ENCODE measurements around the gene CDYL2.
"Not testable (repeated sequence)": the region's sequence is repeated elsewhere in the genome, so short reads cannot be mapped to it uniquely, and the experiment has no call there.

Gene CDYL2

GRCh38 chr16:80743273-80743672, 61.1 kb downstream of the CDYL2 start:
- no peak for DNase-seq

DNA sequence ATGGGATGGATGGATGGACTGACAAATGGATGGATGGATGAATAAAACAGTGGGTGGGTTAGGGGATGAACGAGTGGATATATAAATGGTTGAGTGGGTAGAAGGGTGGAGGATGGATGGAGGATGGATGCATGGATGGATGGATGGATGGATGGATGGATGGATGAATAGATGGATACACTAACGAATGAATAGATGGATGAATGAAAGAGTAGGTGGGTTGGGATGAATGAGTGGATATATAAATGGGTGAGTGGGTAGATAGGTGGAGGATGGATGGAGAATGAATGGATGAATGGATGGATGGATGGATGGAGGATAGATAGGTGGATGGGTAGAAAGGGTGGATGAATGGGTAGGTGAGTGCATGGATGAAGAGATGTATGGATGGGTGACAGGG, 62.1 kb downstream of the CDYL2 start:
- no peak for DNase-seq

GRCh38 chr16:80741724-80742123, 62.7 kb downstream of the CDYL2 start:
- no peak for DNase-seq

GRCh38 chr16:80739523-80739922, 64.9 kb downstream of the CDYL2 start:
- no peak for DNase-seq

DNA sequence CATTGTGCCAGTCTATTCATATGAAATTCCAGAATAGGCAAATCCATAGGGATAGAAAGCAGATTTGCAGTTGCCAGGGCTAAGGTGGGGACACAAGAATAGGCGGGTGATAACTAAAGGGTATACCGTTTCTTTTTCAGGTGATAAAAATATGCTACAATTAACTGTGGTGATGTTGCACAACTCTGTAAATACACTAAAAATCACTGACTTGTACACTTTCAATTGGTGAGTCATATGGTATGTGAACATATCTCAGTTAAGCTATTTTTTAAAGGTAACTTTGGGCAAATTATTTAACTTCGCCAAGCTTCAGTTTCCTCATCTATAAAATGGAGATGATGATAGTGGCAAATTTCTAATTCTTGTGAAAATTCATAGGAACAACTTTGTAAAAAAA, 65.9 kb downstream of the CDYL2 start:
- no peak for DNase-seq

GRCh38 chr16:80735846-80736245, 68.6 kb downstream of the CDYL2 start:
- no peak for DNase-seq

GRCh38 chr16:80733407-80733806, 71.0 kb downstream of the CDYL2 start:
- DNase-seq: no peak

DNA sequence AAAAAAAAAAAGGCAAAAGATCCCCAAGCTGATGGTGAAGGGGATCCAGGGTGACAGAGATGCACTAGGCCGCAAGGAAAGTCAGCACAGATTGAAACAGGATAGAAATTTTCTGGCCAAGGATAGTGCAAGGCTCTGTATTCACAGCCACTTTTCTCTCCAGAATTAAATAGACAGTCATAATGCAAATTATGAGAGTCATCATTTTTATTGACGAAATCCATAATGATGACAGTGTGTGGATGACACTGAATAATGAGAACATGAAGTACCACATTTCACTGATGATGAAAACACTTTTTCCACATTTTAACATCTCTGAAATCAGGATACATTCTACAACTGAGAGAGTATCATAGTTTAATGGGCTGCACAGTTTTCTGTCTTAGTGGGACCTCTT, 72.5 kb downstream of the CDYL2 start:
- no peak for DNase-seq

DNA sequence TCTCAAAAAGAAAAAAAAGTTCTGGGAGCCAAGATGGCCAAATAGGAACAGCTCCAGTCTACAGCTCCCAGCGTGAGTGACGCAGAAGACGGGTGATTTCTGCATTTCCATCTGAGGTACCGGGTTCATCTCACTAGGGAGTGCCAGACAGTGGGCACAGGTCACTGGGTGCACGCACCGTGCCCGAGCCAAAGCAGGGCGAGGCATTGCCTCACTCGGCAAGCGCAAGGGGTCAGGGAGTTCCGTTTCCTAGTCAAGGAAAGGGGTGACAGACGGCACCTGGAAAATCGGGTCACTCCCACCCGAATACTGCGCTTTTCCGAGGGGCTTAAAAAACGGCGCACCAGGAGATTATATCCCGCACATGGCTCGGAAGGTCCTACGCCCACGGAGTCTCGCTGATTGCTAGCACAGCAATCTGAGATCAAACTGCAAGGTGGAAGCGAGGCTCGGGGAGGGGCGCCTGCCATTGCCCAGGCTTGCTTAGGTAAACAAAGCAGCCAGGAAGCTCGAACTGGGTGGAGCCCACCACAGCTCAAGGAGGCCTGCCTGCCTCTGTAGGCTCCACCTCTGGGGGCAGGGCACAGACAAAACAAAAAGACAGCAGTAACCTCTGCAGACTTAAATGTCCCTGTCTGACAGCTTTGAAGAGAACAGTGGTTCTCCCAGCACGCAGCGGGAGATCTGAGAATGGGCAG, 77.2 kb downstream of the CDYL2 start:
- not testable (repeated sequence) for DNase-seq

- no peak for DNase-seq
These were observed 78.7 kb downstream of the CDYL2 start for GRCh38 chr16:80725566-80726162.

DNA sequence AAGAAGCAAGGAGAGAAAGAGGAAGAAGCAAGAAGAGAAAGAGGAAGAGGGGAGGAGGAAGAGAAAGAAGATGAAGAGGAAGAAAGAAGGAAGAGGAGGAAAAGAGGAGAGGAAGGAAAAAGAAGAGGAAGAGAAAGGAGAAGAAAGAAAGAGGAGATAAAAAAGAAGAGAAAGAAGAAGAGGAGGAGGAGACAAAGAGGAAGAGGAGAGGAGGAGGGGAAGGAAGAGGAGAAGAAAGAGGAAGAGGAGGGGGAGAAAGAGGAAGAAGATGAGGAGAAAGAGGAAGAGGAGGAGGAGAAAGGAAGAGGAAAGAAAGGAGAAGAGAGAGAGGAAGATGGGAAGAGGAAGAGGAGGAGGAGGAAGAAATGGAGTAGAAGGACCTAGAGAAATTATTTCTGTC, 80.4 kb downstream of the CDYL2 start:
- DNase-seq: no peak

GRCh38 chr16:80723091-80723490, 81.3 kb downstream of the CDYL2 start:
- DNase-seq: no peak

- DNase-seq: no peak
These were observed 83.5 kb downstream of the CDYL2 start for GRCh38 chr16:80720804-80721371.

GRCh38 chr16:80719573-80719972, 84.8 kb downstream of the CDYL2 start:
- DNase-seq: no peak

DNA sequence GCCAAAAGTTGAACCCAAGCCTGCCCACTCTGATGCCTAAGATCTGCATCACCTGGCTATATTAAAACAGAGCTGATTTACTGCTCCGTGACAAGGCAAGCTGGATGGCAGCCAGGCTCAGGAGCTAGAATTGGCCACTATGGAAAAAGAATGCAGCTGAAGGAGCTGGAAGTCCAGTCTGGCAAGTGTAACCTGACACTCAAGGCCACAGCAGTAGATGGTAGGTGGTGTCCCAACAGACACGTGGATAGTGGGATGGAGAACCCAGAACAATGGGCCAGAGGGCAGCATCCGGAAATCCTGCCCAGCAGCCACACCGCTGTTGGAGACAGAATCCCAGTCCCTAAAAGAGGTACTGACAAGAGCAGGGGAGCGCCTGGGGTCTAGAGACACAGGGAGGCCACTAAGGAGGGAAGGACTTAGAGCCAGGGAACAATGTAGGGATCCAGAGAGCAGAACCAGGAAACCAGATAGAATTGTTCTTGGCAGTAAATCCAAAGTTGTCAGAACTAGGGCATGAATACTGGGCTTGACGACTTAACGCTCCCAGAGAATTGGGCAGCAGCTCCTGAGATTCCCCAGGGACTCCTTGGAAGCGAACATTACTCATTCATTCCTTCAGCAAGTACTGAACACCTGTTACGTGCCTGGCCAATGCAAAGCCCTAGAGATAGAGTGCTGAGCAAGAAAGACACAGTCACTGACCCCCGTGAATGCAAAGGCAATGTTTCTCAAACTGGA, 85.7 kb downstream of the CDYL2 start:
- DNase-seq: no peak

DNA sequence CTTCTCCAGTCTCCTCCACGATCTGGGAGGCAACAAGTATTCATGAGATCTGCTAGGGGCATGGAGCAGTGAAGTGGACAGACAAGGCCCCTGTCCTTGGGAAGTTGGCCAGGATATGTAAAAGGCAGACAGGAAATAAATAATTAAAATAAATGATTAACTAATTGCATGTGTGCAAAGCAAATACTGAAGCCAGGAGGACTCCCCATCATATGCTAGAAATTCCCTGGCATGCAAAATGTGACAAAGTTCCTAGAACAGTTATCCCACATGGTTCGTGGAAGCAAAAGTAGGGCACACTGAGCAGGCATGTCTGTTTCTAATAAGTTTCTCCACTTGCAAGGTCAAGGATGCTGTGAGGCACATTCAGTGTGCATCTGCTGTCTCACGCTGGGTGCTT, 86.8 kb downstream of the CDYL2 start:
- no peak for DNase-seq

- DNase-seq: no peak
These were observed 87.7 kb downstream of the CDYL2 start for GRCh38 chr16:80716564-80717139.

- no peak for DNase-seq
These were observed 93.0 kb downstream of the CDYL2 start for GRCh38 chr16:80711406-80711805.

DNA sequence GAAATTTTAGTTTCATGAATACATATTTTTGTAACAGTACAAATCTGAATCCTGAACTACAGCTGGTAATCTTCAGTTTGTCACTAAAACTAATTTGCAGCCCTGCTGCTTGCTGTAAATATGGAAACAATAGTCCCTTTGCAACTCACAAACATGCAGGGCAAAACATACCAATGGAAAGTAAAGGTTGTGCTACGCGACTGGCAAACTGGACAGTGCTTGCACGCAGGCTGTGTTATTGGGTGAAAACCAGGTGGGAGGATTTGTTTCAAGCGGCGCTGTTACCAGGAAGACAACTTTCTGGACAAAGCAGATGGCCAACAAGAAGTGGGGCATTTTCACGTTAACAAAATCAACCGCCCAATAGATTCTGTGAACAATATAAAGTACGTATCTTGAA, 93.5 kb downstream of the CDYL2 start:
- no peak for DNase-seq

DNA sequence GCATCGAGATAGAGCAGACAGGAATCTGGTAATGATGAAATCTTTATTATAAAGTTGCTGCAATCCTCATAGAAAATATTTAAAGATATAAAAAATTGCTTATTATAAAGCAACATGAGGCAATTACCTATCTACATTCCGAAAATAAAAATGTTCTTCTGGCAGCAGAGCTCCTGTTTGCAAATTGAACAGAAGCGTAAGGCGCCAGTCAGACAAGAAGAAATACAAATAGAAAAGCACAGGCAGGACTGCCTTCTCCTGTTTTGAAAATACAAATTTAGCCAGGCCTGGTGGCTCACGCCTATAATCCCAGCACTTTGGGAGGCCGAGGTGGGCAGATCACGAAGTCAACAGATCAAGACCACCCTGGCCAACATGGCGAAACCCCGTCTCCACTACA, 95.6 kb downstream of the CDYL2 start:
- no peak for DNase-seq

GRCh38 chr16:80707686-80708085, 96.7 kb downstream of the CDYL2 start:
- DNase-seq: no peak

- DNase-seq: no peak
These were observed 98.8 kb downstream of the CDYL2 start for GRCh38 chr16:80705596-80705995.

- no peak for DNase-seq
These were observed 99.5 kb downstream of the CDYL2 start for GRCh38 chr16:80704751-80705505.
